ENCODE results near the gene GMNN.

DNA sequence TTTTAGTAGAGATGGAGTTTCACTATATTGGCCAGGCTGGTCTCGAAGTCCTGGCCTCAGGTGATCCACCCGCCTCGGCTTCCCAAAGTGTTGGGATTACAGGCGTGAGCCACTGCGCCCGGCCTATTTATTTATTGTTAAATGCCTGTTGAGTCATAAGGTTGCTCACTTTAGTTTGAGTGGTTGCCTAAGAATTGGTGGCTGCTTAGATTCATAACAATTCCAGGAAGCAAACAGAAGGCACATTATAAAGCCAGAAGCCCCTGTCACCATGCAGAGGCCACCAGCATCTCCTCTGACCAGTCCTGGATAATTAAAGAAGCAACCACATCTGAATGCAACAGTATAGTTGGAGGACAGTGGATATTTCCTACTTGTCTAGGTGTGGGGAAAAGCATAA is 48.0 kb downstream of the GMNN start:
- TF ChIP-seq, protein P1, sequence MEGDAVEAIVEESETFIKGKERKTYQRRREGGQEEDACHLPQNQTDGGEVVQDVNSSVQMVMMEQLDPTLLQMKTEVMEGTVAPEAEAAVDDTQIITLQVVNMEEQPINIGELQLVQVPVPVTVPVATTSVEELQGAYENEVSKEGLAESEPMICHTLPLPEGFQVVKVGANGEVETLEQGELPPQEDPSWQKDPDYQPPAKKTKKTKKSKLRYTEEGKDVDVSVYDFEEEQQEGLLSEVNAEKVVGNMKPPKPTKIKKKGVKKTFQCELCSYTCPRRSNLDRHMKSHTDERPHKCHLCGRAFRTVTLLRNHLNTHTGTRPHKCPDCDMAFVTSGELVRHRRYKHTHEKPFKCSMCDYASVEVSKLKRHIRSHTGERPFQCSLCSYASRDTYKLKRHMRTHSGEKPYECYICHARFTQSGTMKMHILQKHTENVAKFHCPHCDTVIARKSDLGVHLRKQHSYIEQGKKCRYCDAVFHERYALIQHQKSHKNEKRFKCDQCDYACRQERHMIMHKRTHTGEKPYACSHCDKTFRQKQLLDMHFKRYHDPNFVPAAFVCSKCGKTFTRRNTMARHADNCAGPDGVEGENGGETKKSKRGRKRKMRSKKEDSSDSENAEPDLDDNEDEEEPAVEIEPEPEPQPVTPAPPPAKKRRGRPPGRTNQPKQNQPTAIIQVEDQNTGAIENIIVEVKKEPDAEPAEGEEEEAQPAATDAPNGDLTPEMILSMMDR (IDR thresholded peaks at IDR 0.05; ENCODE audit: poor library complexity, severe bottlenecking): no peak
- TF ChIP-seq EP300 (conservative IDR thresholded peaks at IDR 0.05; ENCODE audit: poor library complexity, severe bottlenecking) (no peak), RAD21 (conservative IDR thresholded peaks at IDR 0.05) (no peak), SMC3 (conservative IDR thresholded peaks at IDR 0.05; ENCODE audit: poor library complexity) (no peak)

Measured in neural cell (in vitro differentiated cells).